Immature natural killer cell (primary cell): Measurements from ENCODE around the gene ACOT11. TPM values are rescaled to one million over a fixed set of nuclear protein-coding genes. Genes with fewer than 3 reads are reported as not detected.

Experiments used
- DNase-seq, 3 donors: peaks; one replicate each; pipeline ENCODE4 v3.0.0; 2022; ENCODE audit warnings: mixed read lengths in 1 of 3
- H3K27ac Mint-ChIP-seq, 6 donors: one replicate each; pipeline ENCODE4 v1.8.0; 2020; ENCODE audit warnings: mixed read lengths in 6 of 6, mild to moderate bottlenecking in 5 of 6, inconsistent platforms in 4 of 6, moderate library complexity in 3 of 6
- H3K27me3 Mint-ChIP-seq, 3 donors: one replicate each; pipeline ENCODE4 v1.8.0; 2020 to 2021; ENCODE audit warnings: low read depth in 3 of 3, mild to moderate bottlenecking in 3 of 3, mixed read lengths in 3 of 3, moderate library complexity in 3 of 3, inconsistent platforms in 1 of 3
- H3K36me3 Mint-ChIP-seq, 3 donors: one replicate each; pipeline ENCODE4 v1.8.0; 2020; ENCODE audit warnings: mixed read lengths in 3 of 3, inconsistent platforms in 2 of 3, mild to moderate bottlenecking in 2 of 3
- H3K4me1 Mint-ChIP-seq, 2 donors: one replicate each; pipeline ENCODE4 v1.8.0; 2020; ENCODE audit warnings: inconsistent platforms in 2 of 2, mild to moderate bottlenecking in 2 of 2, mixed read lengths in 2 of 2, moderate library complexity in 1 of 2
- H3K4me3 Mint-ChIP-seq, 5 donors: one replicate each; pipeline ENCODE4 v1.8.0; 2020; ENCODE audit warnings: mild to moderate bottlenecking in 5 of 5, mixed read lengths in 5 of 5, inconsistent platforms in 3 of 5, moderate library complexity in 3 of 5
- H3K9me3 Mint-ChIP-seq, 6 donors: one replicate each; pipeline ENCODE4 v1.8.0; 2020; ENCODE audit warnings: mild to moderate bottlenecking in 6 of 6, mixed read lengths in 6 of 6, inconsistent platforms in 4 of 6, moderate library complexity in 3 of 6
- polyA plus RNA-seq, 3 donors: library from polyadenylated mRNA; unstranded; fragments of 300-500 nt; fragmentation: Illumina TruSeq; gene quantifications; one replicate each; pipeline ENCODE4 v1.2.3, GENCODE V29; 2021

The ACOT11 gene
- polyA plus RNA-seq, 3 donors from 2014 or later: 0.27 to 0.44 TPM; not detected in 1

GRCh38 chr1:54577612-54578011, 29.6 kb downstream of the ACOT11 start:
- no peak for DNase-seq
- Mint-ChIP-seq H3K4me1 (peaks cover 0 to under 1% of the 10 kb centered on the region in 2 donors), H3K36me3 (no peaks in the 10 kb centered on the region), H3K27me3 (peaks cover 0 to 2% (median 1%) of the 10 kb centered on the region in 3 donors), H3K9me3 (no peaks in the 10 kb centered on the region), H3K4me3 (no peak overlapping the region), H3K27ac (no peak overlapping the region)

- Mint-ChIP-seq H3K4me3 (no peak overlapping the region), H3K4me1 (no peaks in the 10 kb centered on the region), H3K27ac (no peak overlapping the region), H3K9me3 (no peaks in the 10 kb centered on the region), H3K36me3 (no peaks in the 10 kb centered on the region), H3K27me3 (peaks cover 0 to 2% (median 1%) of the 10 kb centered on the region in 3 donors)
- no peak for DNase-seq
Measured at GRCh38 chr1:54579337-54579781, 31.3 kb downstream of the ACOT11 start.

- Mint-ChIP-seq H3K27me3 (peaks cover 0 to 2% (median 0%) of the 10 kb centered on the region in 3 donors), H3K4me1 (no peaks in the 10 kb centered on the region), H3K9me3 (no peaks in the 10 kb centered on the region), H3K36me3 (no peaks in the 10 kb centered on the region), H3K4me3 (no peak overlapping the region), H3K27ac (peak overlapping the region in 1 of 6 donors; percentile 25)
- no peak for DNase-seq
Measured at GRCh38 chr1:54580856-54581550, 33.0 kb downstream of the ACOT11 start.

GRCh38 chr1:54581621-54582035, 33.6 kb downstream of the ACOT11 start:
- H3K36me3 Mint-ChIP-seq: no peaks in the 10 kb centered on the region
- no peak overlapping the region for H3K4me3 Mint-ChIP-seq

GRCh38 chr1:54582566-54583306, 34.7 kb downstream of the ACOT11 start:
- Mint-ChIP-seq H3K4me1 (no peaks in the 10 kb centered on the region), H3K36me3 (no peaks in the 10 kb centered on the region), H3K4me3 (no peak overlapping the region), H3K27ac (no peak overlapping the region), H3K27me3 (peaks cover 0 to 2% (median 0%) of the 10 kb centered on the region in 3 donors), H3K9me3 (no peaks in the 10 kb centered on the region)
- no peak for DNase-seq

More at GRCh38 chr1:54581621-54582035, 33.6 kb downstream of the ACOT11 start:
- Mint-ChIP-seq H3K4me1 (no peaks in the 10 kb centered on the region), H3K9me3 (no peaks in the 10 kb centered on the region), H3K27me3 (peaks cover 0 to 2% (median 0%) of the 10 kb centered on the region in 3 donors), H3K27ac (no peak overlapping the region)
- DNase-seq: no peak

- H3K4me1 Mint-ChIP-seq: peaks cover 0 to under 1% of the 10 kb centered on the region in 2 donors
- no peaks in the 10 kb centered on the region for H3K36me3 Mint-ChIP-seq
- no peak overlapping the region for H3K4me3 Mint-ChIP-seq
- peaks cover 0 to 2% (median 0%) of the 10 kb centered on the region in 3 donors for H3K27me3 Mint-ChIP-seq
- H3K9me3 Mint-ChIP-seq: no peaks in the 10 kb centered on the region
- H3K27ac Mint-ChIP-seq: no peak overlapping the region
- DNase-seq: no peak
Measured at GRCh38 chr1:54583307-54583686, 35.3 kb downstream of the ACOT11 start.

GRCh38 chr1:54583871-54584270, 35.8 kb downstream of the ACOT11 start:
- Mint-ChIP-seq H3K4me3 (no peak overlapping the region), H3K27ac (no peak overlapping the region)

GRCh38 chr1:54584575-54584974, 36.5 kb downstream of the ACOT11 start:
- Mint-ChIP-seq H3K4me3 (no peak overlapping the region), H3K27me3 (peaks cover 0 to 2% (median 0%) of the 10 kb centered on the region in 3 donors), H3K4me1 (peaks cover 0 to 4% of the 10 kb centered on the region in 2 donors), H3K9me3 (no peaks in the 10 kb centered on the region), H3K36me3 (no peaks in the 10 kb centered on the region), H3K27ac (no peak overlapping the region)
- no peak for DNase-seq

More at GRCh38 chr1:54583871-54584270, 35.8 kb downstream of the ACOT11 start:
- Mint-ChIP-seq H3K4me1 (peaks cover 0 to 4% of the 10 kb centered on the region in 2 donors), H3K9me3 (no peaks in the 10 kb centered on the region), H3K27me3 (peaks cover 0 to 2% (median 0%) of the 10 kb centered on the region in 3 donors), H3K36me3 (no peaks in the 10 kb centered on the region)
- DNase-seq: no peak

GRCh38 chr1:54585181-54586066, 37.4 kb downstream of the ACOT11 start:
- Mint-ChIP-seq H3K36me3 (no peaks in the 10 kb centered on the region), H3K4me1 (peaks cover 0 to 4% of the 10 kb centered on the region in 2 donors), H3K27ac (no peak overlapping the region), H3K27me3 (peaks cover 0 to under 1% (median 0%) of the 10 kb centered on the region in 3 donors), H3K9me3 (no peaks in the 10 kb centered on the region), H3K4me3 (no peak overlapping the region)
- DNase-seq: no peak

DNA sequence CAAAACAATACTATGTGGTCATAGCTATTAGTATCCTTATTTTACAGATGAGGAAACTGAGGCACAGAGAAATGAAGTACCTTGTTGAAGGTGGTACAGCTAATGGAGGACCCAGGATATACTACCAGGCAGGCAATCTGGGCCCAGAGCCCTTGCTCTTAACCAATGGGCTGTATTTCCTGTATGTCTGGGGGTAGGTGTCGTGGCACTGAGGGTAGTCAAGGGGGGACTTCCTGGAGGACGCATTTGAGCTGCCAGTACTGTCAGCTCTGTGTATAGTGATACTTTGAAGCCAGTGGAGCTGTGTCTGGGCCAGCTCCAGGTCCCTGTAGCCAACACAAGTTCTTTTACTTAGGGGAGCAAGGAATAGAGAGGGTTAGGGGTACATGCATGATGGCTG, 40.3 kb downstream of the ACOT11 start:
- DNase-seq: no peak
- Mint-ChIP-seq H3K4me1 (peaks cover 0 to 4% of the 10 kb centered on the region in 2 donors), H3K27me3 (no peaks in the 10 kb centered on the region), H3K4me3 (no peak overlapping the region), H3K9me3 (no peaks in the 10 kb centered on the region), H3K36me3 (no peaks in the 10 kb centered on the region), H3K27ac (peak overlapping the region in 3 of 6 donors; percentile 7 to 50 (median 42))

DNA sequence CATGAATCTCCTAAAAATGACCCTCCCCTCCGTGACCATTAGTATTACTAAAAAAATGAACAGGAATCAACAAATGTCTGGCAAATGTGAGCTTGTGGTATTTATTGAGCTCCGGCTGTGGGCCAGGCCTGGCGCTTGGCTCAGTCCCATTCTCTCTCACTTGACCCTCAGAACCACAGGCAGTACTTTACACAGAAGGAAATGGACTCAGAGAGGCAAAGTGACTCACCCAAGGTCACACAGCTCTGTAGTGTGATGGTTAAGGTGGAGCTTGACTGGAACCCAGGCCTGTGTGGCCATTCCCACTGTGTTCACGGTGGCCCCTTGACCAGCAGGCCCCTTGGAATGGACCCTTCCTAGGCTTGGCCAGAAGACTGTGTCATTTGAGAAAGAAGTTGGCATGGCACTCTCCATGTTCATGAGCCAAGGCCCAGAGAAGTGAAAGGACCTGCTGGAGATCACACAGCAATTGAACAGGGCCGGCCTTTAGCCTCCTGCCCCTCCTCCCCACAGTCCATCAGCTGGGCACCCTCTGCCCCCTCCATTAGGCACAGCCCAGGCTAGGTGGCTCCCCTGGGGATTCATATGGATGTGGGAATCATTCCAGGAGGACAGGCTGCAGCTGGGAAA, 43.2 kb downstream of the ACOT11 start:
- H3K9me3 Mint-ChIP-seq: no peaks in the 10 kb centered on the region
- DNase-seq: no peak

DNA sequence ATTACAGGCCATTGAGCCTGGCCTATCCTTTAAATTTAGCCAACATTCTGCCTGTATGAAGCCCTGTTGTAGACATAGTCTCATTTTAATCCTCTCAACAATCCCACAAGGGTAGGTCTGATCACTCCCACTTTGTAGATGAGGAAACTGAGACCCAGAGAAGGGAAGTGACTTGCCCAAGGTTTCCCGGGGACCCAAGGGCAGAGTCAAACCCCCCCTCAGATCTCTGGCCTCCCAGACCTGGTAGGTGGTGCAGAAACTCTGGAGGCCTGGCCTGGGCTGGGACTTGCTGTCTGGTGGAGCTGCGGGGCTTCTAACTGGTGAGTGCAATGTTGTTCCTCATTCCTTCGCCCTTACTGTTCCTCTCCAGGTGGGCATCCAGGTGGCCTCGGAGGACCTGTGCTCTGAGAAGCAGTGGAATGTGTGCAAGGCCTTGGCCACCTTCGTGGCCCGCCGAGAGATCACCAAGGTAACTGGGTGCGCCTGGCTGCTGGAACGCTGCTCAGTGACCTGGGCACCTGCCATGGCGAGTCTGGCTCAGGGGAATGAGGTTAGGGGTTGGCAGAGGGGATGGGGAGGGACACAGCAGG, 45.6 kb downstream of the ACOT11 start:
- Mint-ChIP-seq H3K27ac (no peak overlapping the region), H3K27me3 (peaks cover 0 to 4% (median 0%) of the 10 kb centered on the region in 3 donors), H3K4me3 (no peak overlapping the region), H3K4me1 (no peaks in the 10 kb centered on the region), H3K9me3 (no peaks in the 10 kb centered on the region), H3K36me3 (no peaks in the 10 kb centered on the region)
- no peak for DNase-seq

More for the DNA sequence above, 43.2 kb downstream of the ACOT11 start:
- Mint-ChIP-seq H3K4me3 (no peak overlapping the region), H3K27ac (no peak overlapping the region), H3K4me1 (peaks cover 0 to 4% of the 10 kb centered on the region in 2 donors), H3K36me3 (no peaks in the 10 kb centered on the region), H3K27me3 (no peaks in the 10 kb centered on the region)

DNA sequence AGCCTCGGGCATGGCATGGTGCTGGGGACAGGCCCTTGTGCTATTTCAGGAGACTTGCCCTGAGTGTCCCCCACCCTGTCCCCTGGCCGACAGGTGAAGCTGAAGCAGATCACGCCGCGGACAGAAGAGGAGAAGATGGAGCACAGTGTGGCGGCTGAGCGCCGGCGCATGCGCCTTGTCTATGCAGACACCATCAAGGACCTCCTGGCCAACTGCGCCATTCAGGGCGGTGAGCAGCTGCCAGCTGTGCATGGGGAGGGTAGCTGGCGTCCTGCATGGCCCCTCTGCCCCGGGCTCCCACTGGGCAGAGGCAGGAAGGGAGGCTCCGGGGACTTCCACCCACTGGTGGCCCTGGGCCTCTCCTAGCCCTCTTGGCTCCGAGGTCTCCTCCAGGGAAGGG, 46.4 kb downstream of the ACOT11 start:
- H3K4me3 Mint-ChIP-seq: no peak overlapping the region
- no peaks in the 10 kb centered on the region for H3K9me3 Mint-ChIP-seq
- H3K4me1 Mint-ChIP-seq: no peaks in the 10 kb centered on the region
- H3K36me3 Mint-ChIP-seq: no peaks in the 10 kb centered on the region
- H3K27me3 Mint-ChIP-seq: peaks cover 0 to 4% (median 0%) of the 10 kb centered on the region in 3 donors
- H3K27ac Mint-ChIP-seq: no peak overlapping the region
- no peak for DNase-seq
